Fibroblast of lung (primary cell): Measurements from ENCODE around the gene C2orf76. TPM values are rescaled to one million over a fixed set of nuclear protein-coding genes. Genes with fewer than 3 reads are reported as not detected.

Experiments used
- DNase-seq, 2 donors: peaks; one replicate each; pipeline versions ENCODE4 v3.0.0 to v3.0.0-alpha.2; 2010; ENCODE audit warnings: low read depth in 2 of 2
- H2AFZ ChIP-seq: 2 replicates; pipeline ENCODE4 v1.5.1; 2012; ENCODE audit warnings: low read length, control low read depth, inconsistent platforms
- H3K27ac ChIP-seq: 2 replicates; pipeline ENCODE4 v1.5.1; 2011; ENCODE audit warnings: low read length, control low read depth; ENCODE audit not compliant: insufficient read depth
- H3K27me3 ChIP-seq: 2 replicates; pipeline ENCODE4 v1.5.1; 2011; ENCODE audit warnings: mild to moderate bottlenecking, low read length; ENCODE audit not compliant: control insufficient read depth, insufficient read depth
- H3K36me3 ChIP-seq: 2 replicates; pipeline ENCODE4 v1.5.1; 2011; ENCODE audit warnings: low read length; ENCODE audit not compliant: control insufficient read depth, insufficient read depth
- H3K4me1 ChIP-seq: 2 replicates; pipeline ENCODE4 v1.5.1; 2011; ENCODE audit warnings: low read length; ENCODE audit not compliant: control insufficient read depth, insufficient read depth; ENCODE audit errors: extremely low read depth
- H3K4me2 ChIP-seq: 2 replicates; pipeline ENCODE4 v1.5.1; 2011; ENCODE audit warnings: low read length, control low read depth; ENCODE audit not compliant: insufficient read depth; ENCODE audit errors: extremely low read depth
- H3K4me3 ChIP-seq, 4 experiments: fragments of 200-600 bp in 1 of 4; sonication (generic) in 1 of 4; replicated peaks in 1 of 4; 2 replicates each; pipeline ENCODE4 v1.5.1; 2011 to 2016; ENCODE audit warnings: low read length in 4 of 4, low read depth in 3 of 4, mild to moderate bottlenecking in 3 of 4, control low read depth in 2 of 4, inconsistent platforms in 1 of 4, mixed read lengths in 1 of 4; ENCODE audit not compliant: insufficient read depth in 1 of 4; ENCODE audit errors: control extremely low read depth in 1 of 4
- H3K79me2 ChIP-seq: 2 replicates; pipeline ENCODE4 v1.5.1; 2012; ENCODE audit warnings: mild to moderate bottlenecking, low read length, inconsistent platforms; ENCODE audit not compliant: control insufficient read depth, insufficient read depth
- H3K9ac ChIP-seq: 2 replicates; pipeline ENCODE4 v1.5.1; 2011; ENCODE audit warnings: mild to moderate bottlenecking, low read length, control low read depth; ENCODE audit not compliant: insufficient read depth
- H3K9me3 ChIP-seq: 2 replicates; pipeline ENCODE4 v1.5.1; 2012; ENCODE audit warnings: low read depth, low read length; ENCODE audit not compliant: control insufficient read depth, insufficient read depth
- H4K20me1 ChIP-seq: 2 replicates; pipeline ENCODE4 v1.5.1; 2011; ENCODE audit warnings: low read length; ENCODE audit not compliant: control insufficient read depth, insufficient read depth; ENCODE audit errors: extremely low read depth
- EZH2 ChIP-seq: IDR thresholded peaks from 2 replicates; pipeline ENCODE4 v1.5.1; 2012; ENCODE audit warnings: low read length, control low read depth, mild to moderate bottlenecking; ENCODE audit errors: missing control alignments
- polyA plus RNA-seq, 2 donors: library from polyadenylated mRNA; depleted of rRNA in 1 of 2; stranded (reverse) in 1 of 2; unstranded in 1 of 2; fragments of >200 nt; gene quantifications; 2 replicates each; pipeline ENCODE4 v1.2.1, GENCODE V29; 2011 to 2012; ENCODE audit warnings: missing spikeins in 1 of 2
- total RNA-seq: library from RNA; depleted of rRNA; stranded (reverse); fragments of >200 nt; gene quantifications from 2 replicates; pipeline ENCODE4 v1.2.1, GENCODE V29; 2014
- TF ChIP-seq, protein P1 (sequence below), 2 donors: IDR thresholded peaks in 1 of 2; conservative IDR thresholded peaks in 1 of 2; 1 replicate in 1 of 2; 2 replicates in 1 of 2; pipeline ENCODE4 v1.5.1; 2011 to 2012; ENCODE audit warnings: low read length in 2 of 2, control low read depth in 1 of 2, inconsistent platforms in 1 of 2, low read depth in 1 of 2, mild to moderate bottlenecking in 1 of 2

The C2orf76 gene
- total and polyA plus RNA-seq, 2 donors (not counting 1 experiment from before 2014, with no cell fraction given) = 14.6 to 17.8 TPM

DNA sequence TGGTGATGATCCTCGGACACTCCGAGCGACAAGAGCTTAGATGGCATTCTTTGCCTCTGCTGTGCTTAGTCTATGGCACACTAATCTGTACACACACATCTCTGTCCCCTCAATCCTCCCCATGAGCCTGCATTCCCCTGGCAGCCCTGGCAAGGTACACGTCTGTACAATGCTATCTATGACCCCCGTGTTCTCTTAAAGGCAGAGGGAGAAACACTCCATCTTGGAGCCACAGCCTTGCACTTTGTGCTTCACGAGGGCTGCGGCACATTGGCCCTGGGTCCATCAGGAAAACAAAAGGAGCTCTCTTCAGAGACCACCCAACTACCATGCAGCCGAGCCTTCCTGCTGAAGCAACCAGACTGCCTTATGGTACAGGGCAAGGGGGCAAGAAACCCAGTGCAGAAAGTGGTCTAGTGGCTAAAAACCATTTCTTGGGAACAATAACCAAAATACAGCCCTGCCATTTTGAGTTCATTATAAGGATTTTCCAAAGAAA is 100.5 kb downstream of the C2orf76 start:
- TF ChIP-seq, protein P1, sequence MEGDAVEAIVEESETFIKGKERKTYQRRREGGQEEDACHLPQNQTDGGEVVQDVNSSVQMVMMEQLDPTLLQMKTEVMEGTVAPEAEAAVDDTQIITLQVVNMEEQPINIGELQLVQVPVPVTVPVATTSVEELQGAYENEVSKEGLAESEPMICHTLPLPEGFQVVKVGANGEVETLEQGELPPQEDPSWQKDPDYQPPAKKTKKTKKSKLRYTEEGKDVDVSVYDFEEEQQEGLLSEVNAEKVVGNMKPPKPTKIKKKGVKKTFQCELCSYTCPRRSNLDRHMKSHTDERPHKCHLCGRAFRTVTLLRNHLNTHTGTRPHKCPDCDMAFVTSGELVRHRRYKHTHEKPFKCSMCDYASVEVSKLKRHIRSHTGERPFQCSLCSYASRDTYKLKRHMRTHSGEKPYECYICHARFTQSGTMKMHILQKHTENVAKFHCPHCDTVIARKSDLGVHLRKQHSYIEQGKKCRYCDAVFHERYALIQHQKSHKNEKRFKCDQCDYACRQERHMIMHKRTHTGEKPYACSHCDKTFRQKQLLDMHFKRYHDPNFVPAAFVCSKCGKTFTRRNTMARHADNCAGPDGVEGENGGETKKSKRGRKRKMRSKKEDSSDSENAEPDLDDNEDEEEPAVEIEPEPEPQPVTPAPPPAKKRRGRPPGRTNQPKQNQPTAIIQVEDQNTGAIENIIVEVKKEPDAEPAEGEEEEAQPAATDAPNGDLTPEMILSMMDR (conservative IDR thresholded peaks at IDR 0.05 in 1 of 2, IDR thresholded peaks at IDR 0.05 in 1 of 2; ENCODE audit: low read depth in 1 of 2, low read length in 2 of 2) = no peak
- no peak for TF ChIP-seq EZH2
- Histone ChIP-seq H3K4me3 (no peak overlapping the region), H3K79me2 (no peaks in the 10 kb centered on the region), H2AFZ (no peak overlapping the region), H3K4me2 (no peak overlapping the region), H3K9me3 (no peaks in the 10 kb centered on the region), H4K20me1 (no peaks in the 10 kb centered on the region), H3K4me1 (no peaks in the 10 kb centered on the region), H3K27me3 (no peaks in the 10 kb centered on the region), H3K27ac (no peak overlapping the region), H3K36me3 (peaks cover 5% of the 10 kb centered on the region), H3K9ac (no peak overlapping the region)
- no peak for DNase-seq

GRCh38 chr2:119265693-119266066 is 101.0 kb downstream of the C2orf76 start:
- Histone ChIP-seq H3K4me2 (no peak overlapping the region), H3K36me3 (peaks cover 5% of the 10 kb centered on the region), H4K20me1 (no peaks in the 10 kb centered on the region), H3K27me3 (no peaks in the 10 kb centered on the region), H3K79me2 (no peaks in the 10 kb centered on the region), H3K4me3 (no peak overlapping the region), H2AFZ (no peak overlapping the region), H3K9me3 (no peaks in the 10 kb centered on the region), H3K27ac (no peak overlapping the region), H3K4me1 (no peaks in the 10 kb centered on the region), H3K9ac (no peak overlapping the region)
- no peak for TF ChIP-seq EZH2
- TF ChIP-seq, protein P1 (conservative IDR thresholded peaks at IDR 0.05 in 1 of 2, IDR thresholded peaks at IDR 0.05 in 1 of 2; ENCODE audit: low read depth in 1 of 2, low read length in 2 of 2) = no peak
- DNase-seq = no peak

- Histone ChIP-seq H2AFZ (no peak overlapping the region), H4K20me1 (no peaks in the 10 kb centered on the region), H3K79me2 (no peaks in the 10 kb centered on the region), H3K4me1 (no peaks in the 10 kb centered on the region), H3K27ac (no peak overlapping the region), H3K9me3 (no peaks in the 10 kb centered on the region), H3K36me3 (peaks cover 5% of the 10 kb centered on the region), H3K4me3 (no peak overlapping the region), H3K27me3 (no peaks in the 10 kb centered on the region), H3K9ac (no peak overlapping the region), H3K4me2 (no peak overlapping the region)
- no peak for TF ChIP-seq EZH2
- TF ChIP-seq, protein P1 (conservative IDR thresholded peaks at IDR 0.05 in 1 of 2, IDR thresholded peaks at IDR 0.05 in 1 of 2; ENCODE audit: low read depth in 1 of 2, low read length in 2 of 2) = peak; percentile 76 to 90
- DNase-seq = peak; percentile 31 to 48
Observed at GRCh38 chr2:119264781-119265692, 101.6 kb downstream of the C2orf76 start.
